Endothelial cell of umbilical vein (primary cell): Measurements from ENCODE around the gene KCNG2. TPM values are rescaled to one million over a fixed set of nuclear protein-coding genes. Genes with fewer than 3 reads are reported as not detected.

ENCODE experiments used
- BruUV-seq: library from RNA; stranded (reverse); fragments of 400-500 nt; replicated peaks from 2 replicates; lab custom pipeline; 2021; lab: Mats Ljungman, UMichigan
- CTCF ChIA-PET: fragments of 300-600, 350-600 bp; sonication (Branson Sonifier 250); formaldehyde crosslinking; loops from one replicate; lab custom pipeline; 2021; ENCODE audit warnings: antibody characterized with exemption, inconsistent platforms; lab: Charles Lee
- POLR2A ChIA-PET: fragments of 300-600, 350-600 bp; sonication (Branson Sonifier 250); formaldehyde crosslinking; loops from one replicate; lab custom pipeline; 2021; ENCODE audit warnings: antibody characterized with exemption, inconsistent platforms; lab: Charles Lee
- DNase-seq: peaks from one replicate; pipeline ENCODE4 v3.0.0-alpha.2; 2011; ENCODE audit warnings: low read depth, low spot score
- FAIRE-seq: peaks from 2 replicates; lab custom pipeline; 2011; peaks lifted over from hg19 to GRCh38; lab: Jason Lieb, UNC
- H2AFZ ChIP-seq: 2 replicates; pipeline ENCODE4 v1.6.0; 2012; ENCODE audit warnings: low read depth, low read length, control low read depth, inconsistent platforms
- H3K27ac ChIP-seq: 2 replicates; pipeline ENCODE4 v1.5.1; 2011; ENCODE audit warnings: low read depth, mild to moderate bottlenecking, control low read depth, low read length, moderate library complexity; ENCODE audit not compliant: insufficient read depth
- H3K27me3 ChIP-seq, 2 experiments: 2 replicates each; pipeline versions ENCODE4 v1.6.0 to v1.6.1; 2011; ENCODE audit warnings: low read length in 2 of 2, mixed read lengths in 1 of 2; ENCODE audit not compliant: control insufficient read depth in 2 of 2, insufficient read depth in 2 of 2
- H3K36me3 ChIP-seq, 2 experiments: 2 replicates in 1 of 2; 3 replicates in 1 of 2; pipeline ENCODE4 v1.5.1; 2011; ENCODE audit warnings: low read length in 2 of 2, mild to moderate bottlenecking in 1 of 2, moderate library complexity in 1 of 2; ENCODE audit not compliant: control insufficient read depth in 2 of 2, insufficient read depth in 2 of 2; ENCODE audit errors: extremely low read depth in 1 of 2
- H3K4me1 ChIP-seq: 3 replicates; pipeline ENCODE4 v1.5.1; 2011; ENCODE audit warnings: mild to moderate bottlenecking, low read length; ENCODE audit not compliant: control insufficient read depth, insufficient read depth; ENCODE audit errors: extremely low read depth
- H3K4me2 ChIP-seq: 2 replicates; pipeline ENCODE4 v1.6.1; 2011; ENCODE audit warnings: low read length, control low read depth, mixed read lengths; ENCODE audit not compliant: insufficient read depth
- H3K4me3 ChIP-seq, 3 experiments: fragments of 200-600 bp in 1 of 3; sonication (generic), shearing (Covaris generic) in 1 of 3; replicated peaks in 1 of 3; 2 replicates each; pipeline ENCODE4 v1.5.1; 2011 to 2016; ENCODE audit warnings: control low read depth in 3 of 3, low read length in 3 of 3, mild to moderate bottlenecking in 2 of 3, inconsistent platforms in 1 of 3, low read depth in 1 of 3, moderate library complexity in 1 of 3; ENCODE audit not compliant: insufficient read depth in 1 of 3
- H3K79me2 ChIP-seq: 2 replicates; pipeline ENCODE4 v1.6.0; 2012; ENCODE audit warnings: low read length, inconsistent platforms; ENCODE audit not compliant: control insufficient read depth, insufficient read depth
- H3K9ac ChIP-seq: replicated peaks from 2 replicates; pipeline ENCODE3; 2011; ENCODE audit warnings: low read length, control low read depth; ENCODE audit not compliant: insufficient read depth; ENCODE audit errors: extremely low read depth
- H3K9me1 ChIP-seq: replicated peaks from 3 replicates; pipeline ENCODE4 v1.6.0; 2011; ENCODE audit warnings: mild to moderate bottlenecking, low read length; ENCODE audit not compliant: control insufficient read depth, insufficient read depth; ENCODE audit errors: extremely low read depth
- H3K9me3 ChIP-seq: replicated peaks from 2 replicates; pipeline ENCODE4 v1.5.1; 2012; ENCODE audit warnings: low read length, inconsistent platforms; ENCODE audit not compliant: control insufficient read depth, insufficient read depth
- H4K20me1 ChIP-seq: replicated peaks from 2 replicates; pipeline ENCODE3; 2011; ENCODE audit warnings: mild to moderate bottlenecking, low read length; ENCODE audit not compliant: control insufficient read depth, insufficient read depth; ENCODE audit errors: extremely low read depth
- CTCF ChIP-seq, 2 donors: IDR thresholded peaks; 1 replicate in 1 of 2; 2 replicates in 1 of 2; pipeline ENCODE4 v1.5.1; 2011; ENCODE audit warnings: low read length in 2 of 2, mild to moderate bottlenecking in 2 of 2, moderate library complexity in 2 of 2, control low read depth in 1 of 2, inconsistent platforms in 1 of 2, low read depth in 1 of 2; ENCODE audit not compliant: insufficient read depth in 1 of 2; ENCODE audit errors: extremely low read depth in 1 of 2
- EZH2 ChIP-seq: IDR thresholded peaks from 2 replicates; pipeline ENCODE4 v1.6.1; 2012; ENCODE audit warnings: borderline replicate concordance, low read depth, mild to moderate bottlenecking, moderate library complexity, low read length, inconsistent platforms; ENCODE audit not compliant: severe bottlenecking
- FOS ChIP-seq: IDR thresholded peaks from 2 replicates; pipeline ENCODE4 v1.6.1; 2011; ENCODE audit warnings: mild to moderate bottlenecking, low read length, moderate library complexity, borderline replicate concordance; ENCODE audit not compliant: insufficient read depth
- GATA2 ChIP-seq: IDR thresholded peaks from 2 replicates; pipeline ENCODE4 v1.7.0; 2011; ENCODE audit warnings: low read depth, mild to moderate bottlenecking, moderate library complexity, mixed read lengths, low read length; ENCODE audit not compliant: insufficient read length, insufficient read depth
- JUN ChIP-seq: IDR thresholded peaks from 2 replicates; pipeline ENCODE4 v1.6.1; 2011; ENCODE audit warnings: borderline replicate concordance, low read depth; ENCODE audit not compliant: insufficient read length, insufficient read depth
- MAX ChIP-seq: IDR thresholded peaks from 2 replicates; pipeline ENCODE4 v1.6.1; 2011; ENCODE audit not compliant: insufficient read depth, insufficient read length
- MYC ChIP-seq: IDR thresholded peaks from one replicate; pipeline ENCODE4 v1.6.1; 2011; ENCODE audit warnings: mild to moderate bottlenecking, low read depth, low read length
- POLR2A ChIP-seq: IDR thresholded peaks from 2 replicates; pipeline ENCODE4 v1.6.1; 2012; ENCODE audit warnings: low read depth, mild to moderate bottlenecking, control low read depth, low read length
- POLR2AphosphoS5 ChIP-seq: IDR thresholded peaks from 2 replicates; pipeline ENCODE4 v1.6.1; 2012; ENCODE audit warnings: low read depth, mild to moderate bottlenecking, control low read depth, low read length, moderate library complexity; ENCODE audit not compliant: insufficient read depth
- dilution Hi-C: fragments of 300-500 bp; cut with MboI; formaldehyde crosslinking; loops from one replicate; pipeline ENCODE4 v1.15.0; 2019; ENCODE audit warnings: low sequenced_read_pairs; ENCODE audit not compliant: extremely low pct_ligation_motif_present
- intact Hi-C: fragments of 100-400 bp; cut with micrococcal nuclease; formaldehyde crosslinking; loops from one replicate; pipeline ENCODE4 v1.10.0; 2022
- polyA plus RNA-seq, 4 experiments: library from polyadenylated mRNA; depleted of rRNA in 3 of 4; stranded (reverse) in 3 of 4; unstranded in 1 of 4; fragments of >200 nt; gene quantifications; 2 replicates each; pipeline versions ENCODE4 v1.2.1 to v1.2.3, GENCODE V29; 2011 to 2012; ENCODE audit warnings: missing spikeins in 1 of 4
- total RNA-seq: library from RNA; stranded (reverse); gene quantifications from 2 replicates; pipeline ENCODE4 v1.2.3, GENCODE V29; 2021

The KCNG2 gene
- total and polyA plus RNA-seq, 2 donors (not counting 3 experiments of a cell fraction or from before 2014, with no cell fraction given) = not detected

GRCh38 chr18:79766308-79766707, 31.4 kb upstream of the KCNG2 start:
- FAIRE-seq (no peak), DNase-seq (no peak)
- Histone ChIP-seq H3K9ac (no peak overlapping the region), H4K20me1 (no peaks in the 10 kb centered on the region), H3K4me3 (no peak overlapping the region), H3K4me2 (no peak overlapping the region), H3K9me1 (no peaks in the 10 kb centered on the region), H3K27ac (no peak overlapping the region), H2AFZ (no peak overlapping the region), H3K4me1 (no peaks in the 10 kb centered on the region), H3K27me3 (no peaks in the 10 kb centered on the region), H3K9me3 (no peaks in the 10 kb centered on the region), H3K36me3 (no peaks in the 10 kb centered on the region), H3K79me2 (no peaks in the 10 kb centered on the region)
- ChIA-PET CTCF (no interaction called here), POLR2A (no interaction called here)
- no TSS peak for BruUV-seq
- intact Hi-C loops (no loop called here), dilution Hi-C loops (no loop called here)
- TF ChIP-seq CTCF (IDR thresholded peaks at IDR 0.05; ENCODE audit: extremely low read depth in 1 of 2, insufficient read depth in 1 of 2, low read depth in 1 of 2, low read length in 2 of 2) (no peak), POLR2A (no peak), GATA2 (no peak), JUN (no peak), MYC (no peak), POLR2AphosphoS5 (no peak), FOS (no peak), EZH2 (no peak), MAX (no peak)
